H9 (cell line): Measurements from ENCODE around the gene NEGR1. TPM values are rescaled to one million over a fixed set of nuclear protein-coding genes. Genes with fewer than 3 reads are reported as not detected.

Source experiments
- DNase-seq: peaks from one replicate; pipeline ENCODE4 v3.0.0-alpha.2; 2017
- H2AFZ ChIP-seq: one replicate; pipeline ENCODE4 v1.6.1; 2013; ENCODE audit warnings: mild to moderate bottlenecking, low read length, control low read depth, moderate library complexity
- H2AK5ac ChIP-seq: 2 replicates; pipeline ENCODE4 v1.6.1; 2013; ENCODE audit warnings: low read length, control low read depth, mixed read lengths; ENCODE audit not compliant: insufficient read length
- H2BK120ac ChIP-seq: one replicate; pipeline ENCODE4 v1.6.1; 2013; ENCODE audit warnings: low read depth, mild to moderate bottlenecking, low read length, control low read depth, inconsistent platforms; ENCODE audit not compliant: poor library complexity, severe bottlenecking
- H2BK12ac ChIP-seq: 2 replicates; pipeline ENCODE4 v1.6.1; 2013; ENCODE audit warnings: low read length, control low read depth, mixed read lengths, low read depth; ENCODE audit not compliant: insufficient read length
- H2BK15ac ChIP-seq: 2 replicates; pipeline ENCODE4 v1.6.1; 2013; ENCODE audit warnings: low read depth, low read length, control low read depth
- H2BK20ac ChIP-seq: one replicate; pipeline ENCODE4 v1.6.1; 2013; ENCODE audit warnings: low read depth, mild to moderate bottlenecking, low read length, control low read depth, inconsistent platforms; ENCODE audit not compliant: poor library complexity, severe bottlenecking
- H2BK5ac ChIP-seq: 2 replicates; pipeline ENCODE4 v1.6.1; 2013; ENCODE audit warnings: low read length, control low read depth, mixed read lengths; ENCODE audit not compliant: insufficient read length
- H3K14ac ChIP-seq: 2 replicates; pipeline ENCODE4 v1.6.1; 2013; ENCODE audit warnings: low read length, control low read depth; ENCODE audit not compliant: insufficient read depth
- H3K18ac ChIP-seq: 2 replicates; pipeline ENCODE4 v1.6.1; 2013; ENCODE audit warnings: low read depth, mild to moderate bottlenecking, mixed read lengths, low read length, control low read depth; ENCODE audit not compliant: insufficient read length
- H3K23ac ChIP-seq: 2 replicates; pipeline ENCODE4 v1.6.1; 2013; ENCODE audit warnings: low read length, control low read depth, mixed read lengths, low read depth; ENCODE audit not compliant: insufficient read length
- H3K23me2 ChIP-seq: 2 replicates; pipeline ENCODE4 v1.6.1; 2013; ENCODE audit warnings: low read depth, mild to moderate bottlenecking, mixed read lengths, low read length, control low read depth; ENCODE audit not compliant: insufficient read length, poor library complexity, severe bottlenecking
- H3K27ac ChIP-seq: 2 replicates; pipeline ENCODE4 v1.5.1; 2013; ENCODE audit warnings: low read length, control low read depth, mixed read lengths, low read depth; ENCODE audit not compliant: insufficient read length
- H3K27me3 ChIP-seq: 2 replicates; pipeline ENCODE4 v1.6.1; 2013; ENCODE audit warnings: low read length, control low read depth, inconsistent platforms; ENCODE audit not compliant: insufficient read depth
- H3K4ac ChIP-seq: 2 replicates; pipeline ENCODE4 v1.6.1; 2013; ENCODE audit warnings: low read depth, mild to moderate bottlenecking, control low read depth, inconsistent platforms, low read length, moderate library complexity
- H3K4me1 ChIP-seq: 2 replicates; pipeline ENCODE4 v1.6.1; 2013; ENCODE audit warnings: low read length, control low read depth, inconsistent platforms; ENCODE audit not compliant: insufficient read depth
- H3K4me2 ChIP-seq: 2 replicates; pipeline ENCODE4 v1.6.1; 2013; ENCODE audit warnings: low read length, control low read depth, mixed read lengths; ENCODE audit not compliant: insufficient read length, insufficient read depth
- H3K56ac ChIP-seq: 2 replicates; pipeline ENCODE4 v1.6.1; 2013; ENCODE audit warnings: low read depth, mild to moderate bottlenecking, mixed read lengths, low read length, control low read depth; ENCODE audit not compliant: insufficient read length
- H3K79me1 ChIP-seq: 2 replicates; pipeline ENCODE4 v1.6.1; 2013; ENCODE audit warnings: low read depth, mild to moderate bottlenecking, moderate library complexity, low read length, control low read depth, inconsistent platforms; ENCODE audit not compliant: insufficient read depth, poor library complexity, severe bottlenecking
- H3K79me2 ChIP-seq: 2 replicates; pipeline ENCODE4 v1.6.1; 2013; ENCODE audit warnings: low read length, control low read depth, inconsistent platforms; ENCODE audit not compliant: insufficient read depth
- H3K9ac ChIP-seq: 2 replicates; pipeline ENCODE4 v1.6.1; 2013; ENCODE audit warnings: low read length, control low read depth, mixed read lengths; ENCODE audit not compliant: insufficient read length; ENCODE audit errors: extremely low read depth
- H3K9me3 ChIP-seq: one replicate; pipeline ENCODE4 v1.6.1; 2013; ENCODE audit warnings: low read depth, low read length, inconsistent platforms; ENCODE audit not compliant: control insufficient read depth
- H3T11ph ChIP-seq: one replicate; pipeline ENCODE4 v1.6.1; 2013; ENCODE audit warnings: mild to moderate bottlenecking, low read length, control low read depth, inconsistent platforms
- H4K20me1 ChIP-seq: one replicate; pipeline ENCODE4 v1.6.1; 2013; ENCODE audit not compliant: control insufficient read depth, insufficient read length, insufficient read depth
- H4K5ac ChIP-seq: 2 replicates; pipeline ENCODE4 v1.6.1; 2013; ENCODE audit warnings: low read depth, mild to moderate bottlenecking, mixed read lengths, low read length, control low read depth; ENCODE audit not compliant: insufficient read length
- H4K8ac ChIP-seq: replicated peaks from 2 replicates; pipeline ENCODE4 v1.6.1; 2013; ENCODE audit warnings: low read length, control low read depth, mixed read lengths, low read depth; ENCODE audit not compliant: insufficient read length
- H4K91ac ChIP-seq: 2 replicates; pipeline ENCODE4 v1.6.1; 2013; ENCODE audit warnings: low read depth, mild to moderate bottlenecking, moderate library complexity, mixed read lengths, low read length, control low read depth; ENCODE audit not compliant: insufficient read length
- H3K27ac Mint-ChIP-seq, 3 experiments: 2 replicates in 2 of 3; 3 replicates in 1 of 3; pipeline ENCODE4 v1.8.0; 2020 to 2021; ENCODE audit warnings: mixed read lengths in 3 of 3, mild to moderate bottlenecking in 1 of 3, moderate library complexity in 1 of 3
- H3K27me3 Mint-ChIP-seq: 2 replicates; pipeline ENCODE4 v1.8.0; 2021; ENCODE audit warnings: low read depth, mild to moderate bottlenecking, moderate library complexity, mixed read lengths
- H3K36me3 Mint-ChIP-seq, 3 experiments: 2 replicates in 2 of 3; 3 replicates in 1 of 3; pipeline ENCODE4 v1.8.0; 2020 to 2021; ENCODE audit warnings: low read depth in 3 of 3, mixed read lengths in 3 of 3; ENCODE audit not compliant: insufficient read depth in 1 of 3
- H3K4me1 Mint-ChIP-seq, 2 experiments: 2 replicates each; pipeline ENCODE4 v1.8.0; 2020; ENCODE audit warnings: mixed read lengths in 2 of 2
- H3K4me3 Mint-ChIP-seq, 2 experiments: 2 replicates in 1 of 2; 3 replicates in 1 of 2; pipeline ENCODE4 v1.8.0; 2020 to 2021; ENCODE audit warnings: mild to moderate bottlenecking in 2 of 2, mixed read lengths in 2 of 2, moderate library complexity in 1 of 2
- H3K9me3 Mint-ChIP-seq, 2 experiments: 2 replicates in 1 of 2; 3 replicates in 1 of 2; pipeline ENCODE4 v1.8.0; 2020; ENCODE audit warnings: mild to moderate bottlenecking in 2 of 2, mixed read lengths in 2 of 2, moderate library complexity in 1 of 2
- WGBS: extraction: QIAGEN DNeasy Blood & Tissue Kit; methylation state at CpG from one replicate; pipeline ENCODE4 v1.1.7; 2013; ENCODE audit warnings: missing lambda C conversion rate, low lambda C conversion rate, mixed read lengths; ENCODE audit not compliant: insufficient read length; ENCODE audit errors: extremely low coverage; 5-methylcytosine and 5-hydroxymethylcytosine counted together
- total RNA-seq: library from RNA; stranded (reverse); gene quantifications from 2 replicates; pipeline ENCODE4 v1.2.1, GENCODE V29; 2021
- TF ChIP-seq, protein P1 (sequence below): fragments of 200-600 bp; sonication (generic); conservative IDR thresholded peaks from 3 replicates; pipeline ENCODE4 v1.8.0; 2021; ENCODE audit warnings: antibody characterized with exemption, mild to moderate bottlenecking

NEGR1 gene
- total RNA-seq, 1 experiment from 2014 or later = 0.13 TPM

DNA sequence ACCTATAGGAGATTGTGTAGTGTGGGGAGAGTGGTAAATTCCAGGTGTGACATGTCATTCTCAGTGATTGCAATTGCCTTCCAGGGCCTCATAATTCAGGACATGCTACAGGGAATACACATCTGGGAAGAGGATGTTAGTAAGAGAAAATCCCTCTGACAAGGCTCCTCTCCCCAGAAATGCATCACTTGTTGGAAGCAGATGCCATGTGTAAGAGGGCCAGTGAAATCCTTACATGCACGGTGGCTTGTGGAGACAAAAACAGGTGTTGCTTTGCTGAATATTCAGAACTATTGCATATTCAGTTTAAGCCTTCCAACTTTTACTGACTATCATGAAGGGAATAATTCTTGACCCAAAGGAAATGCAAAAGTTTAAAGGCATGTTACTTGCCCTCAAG is 503.4 kb downstream of the NEGR1 start:
- H2BK15ac ChIP-seq = no peak overlapping the region
- H3K79me1 ChIP-seq = no peaks in the 10 kb centered on the region
- no peak overlapping the region for H4K5ac ChIP-seq
- no peak overlapping the region for H3K18ac ChIP-seq
- no peaks in the 10 kb centered on the region for H3K27me3 Mint-ChIP-seq
- H4K8ac ChIP-seq = no peak overlapping the region
- H3K27me3 ChIP-seq = no peaks in the 10 kb centered on the region
- no peak overlapping the region for H3K56ac ChIP-seq
- H3K9me3 Mint-ChIP-seq = no peaks in the 10 kb centered on the region
- no peak overlapping the region for H2BK12ac ChIP-seq
- H3K4me1 Mint-ChIP-seq = peaks cover 7 to 10% of the 10 kb centered on the region in 2 experiments; a peak in 3 of 4 replicates
- no peak overlapping the region for H3K23ac ChIP-seq
- no peaks in the 10 kb centered on the region for H3K36me3 Mint-ChIP-seq
- no peak overlapping the region for H2AFZ ChIP-seq
- no peak overlapping the region for H3K4ac ChIP-seq
- H2BK5ac ChIP-seq = no peak overlapping the region
- H3K79me2 ChIP-seq = no peaks in the 10 kb centered on the region
- no peak for DNase-seq
- no peak overlapping the region for H3T11ph ChIP-seq
- no peak overlapping the region for H3K9ac ChIP-seq
- no peaks in the 10 kb centered on the region for H3K4me1 ChIP-seq
- no peaks in the 10 kb centered on the region for H3K23me2 ChIP-seq
- H2BK20ac ChIP-seq = no peak overlapping the region
- H3K14ac ChIP-seq = no peak overlapping the region
- TF ChIP-seq, protein P1, sequence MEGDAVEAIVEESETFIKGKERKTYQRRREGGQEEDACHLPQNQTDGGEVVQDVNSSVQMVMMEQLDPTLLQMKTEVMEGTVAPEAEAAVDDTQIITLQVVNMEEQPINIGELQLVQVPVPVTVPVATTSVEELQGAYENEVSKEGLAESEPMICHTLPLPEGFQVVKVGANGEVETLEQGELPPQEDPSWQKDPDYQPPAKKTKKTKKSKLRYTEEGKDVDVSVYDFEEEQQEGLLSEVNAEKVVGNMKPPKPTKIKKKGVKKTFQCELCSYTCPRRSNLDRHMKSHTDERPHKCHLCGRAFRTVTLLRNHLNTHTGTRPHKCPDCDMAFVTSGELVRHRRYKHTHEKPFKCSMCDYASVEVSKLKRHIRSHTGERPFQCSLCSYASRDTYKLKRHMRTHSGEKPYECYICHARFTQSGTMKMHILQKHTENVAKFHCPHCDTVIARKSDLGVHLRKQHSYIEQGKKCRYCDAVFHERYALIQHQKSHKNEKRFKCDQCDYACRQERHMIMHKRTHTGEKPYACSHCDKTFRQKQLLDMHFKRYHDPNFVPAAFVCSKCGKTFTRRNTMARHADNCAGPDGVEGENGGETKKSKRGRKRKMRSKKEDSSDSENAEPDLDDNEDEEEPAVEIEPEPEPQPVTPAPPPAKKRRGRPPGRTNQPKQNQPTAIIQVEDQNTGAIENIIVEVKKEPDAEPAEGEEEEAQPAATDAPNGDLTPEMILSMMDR = no peak
- no peak overlapping the region for H4K91ac ChIP-seq
- no peaks in the 10 kb centered on the region for H3K9me3 ChIP-seq
- H3K27ac Mint-ChIP-seq = no peak overlapping the region
- H3K27ac ChIP-seq = no peak overlapping the region
- no CpG with 5 or more reads among the region's 1 CpG for WGBS
- no peak overlapping the region for H2BK120ac ChIP-seq
- H3K4me3 Mint-ChIP-seq = no peak overlapping the region
- H4K20me1 ChIP-seq = no peaks in the 10 kb centered on the region
- no peak overlapping the region for H3K4me2 ChIP-seq
- H2AK5ac ChIP-seq = no peak overlapping the region
